B cell (primary cell): Measurements from ENCODE around the gene ZSCAN25. TPM values are rescaled to one million over a fixed set of nuclear protein-coding genes. Genes with fewer than 3 reads are reported as not detected.

Experiments
- ATAC-seq: fragments of 200-7000 bp; cut with Tn5 transposase; one replicate; pipeline ENCODE4 v1.10.0; 2021; ENCODE audit warnings: low read depth, mild to moderate bottlenecking, moderate number of reproducible peaks, moderate library complexity
- CTCF ChIA-PET: fragments of 350-600 bp; sonication (Branson Sonifier 250); formaldehyde crosslinking; loops from one replicate; lab custom pipeline; 2021; ENCODE audit warnings: antibody characterized with exemption, inconsistent platforms; lab: Charles Lee
- POLR2A ChIA-PET: fragments of 350-600 bp; sonication (Branson Sonifier 250); formaldehyde crosslinking; loops from one replicate; lab custom pipeline; 2021; ENCODE audit warnings: antibody characterized with exemption; lab: Charles Lee
- DNase-seq: peaks from one replicate; pipeline ENCODE4 v3.0.0; 2013
- H2AFZ ChIP-seq: 2 replicates; pipeline ENCODE4 v1.6.1; 2012; ENCODE audit warnings: mild to moderate bottlenecking, low read depth, low read length; ENCODE audit not compliant: insufficient read depth, poor library complexity, severe bottlenecking
- H3K27ac ChIP-seq, 2 donors: 1 replicate in 1 of 2; 2 replicates in 1 of 2; pipeline ENCODE4 v1.5.1; 2012 to 2013; ENCODE audit warnings: low read length in 2 of 2, mild to moderate bottlenecking in 2 of 2, moderate library complexity in 1 of 2
- H3K27me3 ChIP-seq, 4 experiments: fragments of 200-600 bp in 1 of 4; sonication (generic) in 1 of 4; replicated peaks in 1 of 4; 1 replicate in 2 of 4; 2 replicates in 2 of 4; pipeline versions ENCODE4 v1.6.1 to v1.7.0; 2013 to 2016; ENCODE audit warnings: low read length in 3 of 4, mild to moderate bottlenecking in 2 of 4, mixed read lengths in 1 of 4, moderate library complexity in 1 of 4; ENCODE audit not compliant: insufficient read depth in 4 of 4, control insufficient read depth in 3 of 4; ENCODE audit errors: control extremely low read depth in 1 of 4
- H3K36me3 ChIP-seq, 2 experiments: replicated peaks in 1 of 2; 1 replicate in 1 of 2; 2 replicates in 1 of 2; pipeline versions ENCODE4 v1.6.1 to v1.7.1; 2013; ENCODE audit warnings: low read length in 1 of 2; ENCODE audit not compliant: insufficient read depth in 2 of 2, control insufficient read depth in 1 of 2; ENCODE audit errors: control extremely low read depth in 1 of 2, extremely low read depth in 1 of 2
- H3K4me1 ChIP-seq, 2 donors: fragments of 200-600 bp in 1 of 2; sonication (generic) in 1 of 2; 1 replicate in 1 of 2; 2 replicates in 1 of 2; pipeline versions ENCODE4 v1.5.1 to v1.6.1; 2013 to 2017; ENCODE audit warnings: low read length in 2 of 2; ENCODE audit not compliant: control insufficient read depth in 2 of 2, insufficient read depth in 2 of 2
- H3K4me2 ChIP-seq: replicated peaks from 2 replicates; pipeline ENCODE3; 2012; ENCODE audit warnings: mild to moderate bottlenecking, low read depth, low read length; ENCODE audit not compliant: poor library complexity, severe bottlenecking
- H3K4me3 ChIP-seq, 5 experiments: fragments of 200-600 bp in 1 of 5; sonication (generic) in 1 of 5; 1 replicate in 3 of 5; 2 replicates in 2 of 5; pipeline versions ENCODE4 v1.5.1 to v1.7.0; 2011 to 2016; ENCODE audit warnings: low read length in 4 of 5, mild to moderate bottlenecking in 4 of 5, low read depth in 2 of 5, control low read depth in 1 of 5, moderate library complexity in 1 of 5; ENCODE audit not compliant: insufficient read depth in 1 of 5; ENCODE audit errors: control extremely low read depth in 1 of 5, extremely low read depth in 1 of 5
- H3K79me2 ChIP-seq: fragments of 200-600 bp; sonication (generic); one replicate; pipeline ENCODE4 v1.6.0; 2016; ENCODE audit warnings: low read length; ENCODE audit not compliant: control insufficient read depth, insufficient read depth
- H3K9ac ChIP-seq: fragments of 200-600 bp; sonication (generic); 2 replicates; pipeline ENCODE4 v1.6.1; 2017; ENCODE audit warnings: mild to moderate bottlenecking, low read length, moderate library complexity
- H3K9me3 ChIP-seq, 3 donors: one replicate each; pipeline versions ENCODE4 v1.6.1 to v1.7.1; 2013; ENCODE audit warnings: low read length in 2 of 3; ENCODE audit not compliant: control insufficient read depth in 2 of 3, insufficient read depth in 1 of 3; ENCODE audit errors: control extremely low read depth in 1 of 3
- H4K20me1 ChIP-seq: 2 replicates; pipeline ENCODE4 v1.6.0; 2012; ENCODE audit warnings: mild to moderate bottlenecking, low read length; ENCODE audit not compliant: insufficient read depth, control insufficient read depth, poor library complexity, severe bottlenecking
- H3K27ac Mint-ChIP-seq: one replicate; pipeline ENCODE4 v1.8.0; 2021; ENCODE audit warnings: mixed read lengths
- H3K27me3 Mint-ChIP-seq: one replicate; pipeline ENCODE4 v1.8.0; 2021; ENCODE audit warnings: mixed read lengths
- H3K4me1 Mint-ChIP-seq: one replicate; pipeline ENCODE4 v1.8.0; 2021; ENCODE audit warnings: mixed read lengths
- H3K4me3 Mint-ChIP-seq: one replicate; pipeline ENCODE4 v1.8.0; 2021; ENCODE audit warnings: mixed read lengths
- H3K9me3 Mint-ChIP-seq: one replicate; pipeline ENCODE4 v1.8.0; 2022; ENCODE audit warnings: mixed read lengths; ENCODE audit not compliant: insufficient read depth
- CTCF ChIP-seq: fragments of 200-600 bp; IDR thresholded peaks from one replicate; pipeline ENCODE4 v1.8.0; 2022; ENCODE audit warnings: antibody characterized with exemption, mild to moderate bottlenecking
- EZH2 ChIP-seq: IDR thresholded peaks from 2 replicates; pipeline ENCODE4 v1.6.1; 2012; ENCODE audit warnings: borderline replicate concordance, low read depth, mild to moderate bottlenecking, moderate library complexity, low read length; ENCODE audit not compliant: insufficient read depth, poor library complexity, severe bottlenecking
- WGBS: methylation state at CpG from one replicate; pipeline ENCODE4 v1.1.5; 2013; ENCODE audit warnings: missing lambda C conversion rate; ENCODE audit not compliant: insufficient coverage; 5-methylcytosine and 5-hydroxymethylcytosine counted together
- intact Hi-C: fragments of 100-400 bp; cut with micrococcal nuclease; formaldehyde crosslinking; loops from one replicate; pipeline ENCODE4 v1.10.0; 2022
- polyA plus RNA-seq: library from polyadenylated mRNA; depleted of rRNA; stranded (reverse); fragments of >200 nt; gene quantifications from 2 replicates; pipeline ENCODE4 v1.2.3, GENCODE V29; 2012
- total RNA-seq, 2 donors: library from RNA; stranded (reverse); fragments of 120-200 nt in 1 of 2; gene quantifications; 1 replicate in 1 of 2; 2 replicates in 1 of 2; pipeline versions ENCODE4 v1.2.3 to v1.2.4, GENCODE V29; 2013 to 2022

ZSCAN25 gene
- total and polyA plus RNA-seq, 2 donors (not counting 1 experiment from before 2014, with no cell fraction given) = 11.8 to 39.5 TPM

GRCh38 chr7:99625321-99625720 is 8.6 kb downstream of the ZSCAN25 start:
- H3K4me3 Mint-ChIP-seq = no peak overlapping the region
- 100% methylated on average over 5 of the region's 5 CpGs for WGBS
- TF ChIP-seq CTCF (no peak), EZH2 (no peak)
- H3K4me1 Mint-ChIP-seq = peaks cover 2% of the 10 kb centered on the region
- ChIA-PET CTCF (no interaction called here), POLR2A (no interaction called here)
- H3K9me3 ChIP-seq = no peaks in the 10 kb centered on the region
- no peaks in the 10 kb centered on the region for H3K27me3 ChIP-seq
- H3K4me1 ChIP-seq = no peaks in the 10 kb centered on the region
- no peaks in the 10 kb centered on the region for H3K9me3 Mint-ChIP-seq
- H2AFZ ChIP-seq = no peak overlapping the region
- H3K27ac ChIP-seq = no peak overlapping the region
- peaks cover 26% of the 10 kb centered on the region for H4K20me1 ChIP-seq
- H3K27ac Mint-ChIP-seq = no peak overlapping the region
- no peak overlapping the region for H3K9ac ChIP-seq
- H3K27me3 Mint-ChIP-seq = no peaks in the 10 kb centered on the region
- peaks cover 1 to 86% of the 10 kb centered on the region in 2 experiments for H3K36me3 ChIP-seq
- no peak overlapping the region for H3K4me3 ChIP-seq
- DNase-seq (no peak), ATAC-seq (no peak)
- H3K4me2 ChIP-seq = no peak overlapping the region
- intact Hi-C loops = no loop called here
- peaks cover 29% of the 10 kb centered on the region for H3K79me2 ChIP-seq

- 98% methylated on average over 4 of the region's 4 CpGs for WGBS
- H3K4me2 ChIP-seq = no peak overlapping the region
- H3K4me1 ChIP-seq = no peaks in the 10 kb centered on the region
- TF ChIP-seq CTCF (no peak), EZH2 (no peak)
- H3K27ac Mint-ChIP-seq = no peak overlapping the region
- H3K4me1 Mint-ChIP-seq = peaks cover 2% of the 10 kb centered on the region
- intact Hi-C loops = no loop called here
- DNase-seq = no peak
- H3K27me3 Mint-ChIP-seq = no peaks in the 10 kb centered on the region
- H3K79me2 ChIP-seq = peaks cover 24% of the 10 kb centered on the region
- H3K4me3 ChIP-seq = no peak overlapping the region
- H3K9ac ChIP-seq = no peak overlapping the region
- H3K9me3 Mint-ChIP-seq = no peaks in the 10 kb centered on the region
- no peak overlapping the region for H3K4me3 Mint-ChIP-seq
- H2AFZ ChIP-seq = no peak overlapping the region
- H3K36me3 ChIP-seq = peaks cover 1 to 86% of the 10 kb centered on the region in 2 experiments
- no peak overlapping the region for H3K27ac ChIP-seq
- POLR2A ChIA-PET = no interaction called here
- H4K20me1 ChIP-seq = peaks cover 21% of the 10 kb centered on the region
- H3K27me3 ChIP-seq = no peaks in the 10 kb centered on the region
- no peaks in the 10 kb centered on the region for H3K9me3 ChIP-seq
- ATAC-seq = no peak
- CTCF ChIA-PET = no interaction called here
These were observed 9.2 kb downstream of the ZSCAN25 start for GRCh38 chr7:99625961-99626360.
